ENCODE data around the gene NEUROG1.

Gene NEUROG1

GRCh38 chr5:135577421-135577820, 41.7 kb upstream of the NEUROG1 start:
- no peak overlapping the region for H3K4me3 ChIP-seq (ENCODE audit: low read depth, low read length)
- TF ChIP-seq, protein P1, sequence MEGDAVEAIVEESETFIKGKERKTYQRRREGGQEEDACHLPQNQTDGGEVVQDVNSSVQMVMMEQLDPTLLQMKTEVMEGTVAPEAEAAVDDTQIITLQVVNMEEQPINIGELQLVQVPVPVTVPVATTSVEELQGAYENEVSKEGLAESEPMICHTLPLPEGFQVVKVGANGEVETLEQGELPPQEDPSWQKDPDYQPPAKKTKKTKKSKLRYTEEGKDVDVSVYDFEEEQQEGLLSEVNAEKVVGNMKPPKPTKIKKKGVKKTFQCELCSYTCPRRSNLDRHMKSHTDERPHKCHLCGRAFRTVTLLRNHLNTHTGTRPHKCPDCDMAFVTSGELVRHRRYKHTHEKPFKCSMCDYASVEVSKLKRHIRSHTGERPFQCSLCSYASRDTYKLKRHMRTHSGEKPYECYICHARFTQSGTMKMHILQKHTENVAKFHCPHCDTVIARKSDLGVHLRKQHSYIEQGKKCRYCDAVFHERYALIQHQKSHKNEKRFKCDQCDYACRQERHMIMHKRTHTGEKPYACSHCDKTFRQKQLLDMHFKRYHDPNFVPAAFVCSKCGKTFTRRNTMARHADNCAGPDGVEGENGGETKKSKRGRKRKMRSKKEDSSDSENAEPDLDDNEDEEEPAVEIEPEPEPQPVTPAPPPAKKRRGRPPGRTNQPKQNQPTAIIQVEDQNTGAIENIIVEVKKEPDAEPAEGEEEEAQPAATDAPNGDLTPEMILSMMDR (IDR thresholded peaks at IDR 0.05; ENCODE audit: low read depth, low read length): no peak

DNA sequence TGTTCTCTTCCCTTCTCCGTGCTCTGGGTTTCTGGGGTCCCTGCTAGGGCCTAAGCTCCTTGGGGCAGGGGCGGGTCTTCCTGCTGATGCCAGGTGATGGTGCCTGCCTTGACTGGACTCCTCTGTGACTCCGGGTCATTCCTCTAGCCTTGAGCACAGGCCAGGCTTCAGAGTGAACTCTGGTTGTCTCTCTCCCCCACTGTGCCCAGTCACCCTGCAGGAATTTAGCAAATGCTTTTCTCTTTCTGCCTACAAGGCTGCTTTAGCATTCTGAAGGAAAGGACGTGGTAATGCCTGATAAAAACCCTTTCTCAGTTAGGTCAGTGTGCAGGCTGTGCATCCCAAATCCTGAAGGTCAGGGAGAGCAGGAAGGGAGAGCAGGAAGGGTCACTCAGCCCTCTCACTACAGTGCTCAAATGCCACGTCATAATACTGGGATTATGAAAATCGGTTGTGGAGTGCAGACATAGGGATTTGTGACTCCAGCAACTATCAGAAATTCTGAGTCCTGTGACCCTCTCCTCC, 40.4 kb upstream of the NEUROG1 start:
- TF ChIP-seq, protein P1 (IDR thresholded peaks at IDR 0.05; ENCODE audit: low read depth, low read length): no peak
- no peak overlapping the region for H3K4me3 ChIP-seq (ENCODE audit: low read depth, low read length)

GRCh38 chr5:135574493-135574892, 38.7 kb upstream of the NEUROG1 start:
- no peak overlapping the region for H3K4me3 ChIP-seq (ENCODE audit: low read depth, low read length)
- TF ChIP-seq, protein P1 (IDR thresholded peaks at IDR 0.05; ENCODE audit: low read depth, low read length): no peak

- H3K4me3 ChIP-seq (ENCODE audit: low read depth, low read length): no peak overlapping the region
- TF ChIP-seq, protein P1 (IDR thresholded peaks at IDR 0.05; ENCODE audit: low read depth, low read length): no peak
Observed at GRCh38 chr5:135571902-135572301, 36.1 kb upstream of the NEUROG1 start.

- TF ChIP-seq, protein P1 (IDR thresholded peaks at IDR 0.05; ENCODE audit: low read depth, low read length): no peak
Observed at GRCh38 chr5:135571066-135571609, 35.4 kb upstream of the NEUROG1 start.

DNA sequence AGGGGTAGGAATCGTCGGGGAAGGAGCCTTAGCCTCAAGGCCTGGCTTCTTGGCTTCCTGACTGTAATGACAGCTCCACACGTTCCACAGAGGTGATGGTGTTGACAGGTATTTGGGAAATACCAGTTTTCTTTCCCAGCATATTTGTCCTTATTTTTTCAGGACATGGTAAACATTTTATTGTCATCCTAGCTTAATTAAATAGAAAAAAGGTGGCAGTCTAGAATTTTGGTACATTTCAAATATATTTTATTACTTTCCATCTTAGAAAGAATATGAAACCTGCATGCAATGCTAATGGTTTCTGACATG, 34.6 kb upstream of the NEUROG1 start:
- TF ChIP-seq, protein P1 (IDR thresholded peaks at IDR 0.05; ENCODE audit: low read depth, low read length): no peak
- H3K4me3 ChIP-seq (ENCODE audit: low read depth, low read length): no peak overlapping the region

More at GRCh38 chr5:135571066-135571609, 35.4 kb upstream of the NEUROG1 start:
- H3K4me3 ChIP-seq (ENCODE audit: low read depth, low read length): no peak overlapping the region

- TF ChIP-seq, protein P1 (IDR thresholded peaks at IDR 0.05; ENCODE audit: low read depth, low read length): peak; percentile 58
- H3K4me3 ChIP-seq (ENCODE audit: low read depth, low read length): no peak overlapping the region
Observed at GRCh38 chr5:135569755-135570452, 34.1 kb upstream of the NEUROG1 start.

Data from WI38 (cell line).